ENCODE measurements around the gene CHN1.

The CHN1 gene

GRCh38 chr2:174748948-174749347 lies 256.2 kb downstream of the CHN1 start:
- DNase-seq (ENCODE audit: low read depth): no peak
- peak; percentile 75 for TF ChIP-seq CTCF (IDR thresholded peaks at IDR 0.05; ENCODE audit: control insufficient read depth, extremely low read depth, insufficient read depth)
- H3K4me3 ChIP-seq (ENCODE audit: low read depth, low read length): no peak overlapping the region
